HG03064 (cell line): ENCODE measurements around the gene SLC16A14.

Experiments used
- ATAC-seq: cut with Tn5 transposase; IDR thresholded peaks from one replicate; pipeline ENCODE4 v1.9.1; 2021; ENCODE audit warnings: low read depth; ENCODE audit not compliant: unreplicated experiment

SLC16A14 gene

DNA sequence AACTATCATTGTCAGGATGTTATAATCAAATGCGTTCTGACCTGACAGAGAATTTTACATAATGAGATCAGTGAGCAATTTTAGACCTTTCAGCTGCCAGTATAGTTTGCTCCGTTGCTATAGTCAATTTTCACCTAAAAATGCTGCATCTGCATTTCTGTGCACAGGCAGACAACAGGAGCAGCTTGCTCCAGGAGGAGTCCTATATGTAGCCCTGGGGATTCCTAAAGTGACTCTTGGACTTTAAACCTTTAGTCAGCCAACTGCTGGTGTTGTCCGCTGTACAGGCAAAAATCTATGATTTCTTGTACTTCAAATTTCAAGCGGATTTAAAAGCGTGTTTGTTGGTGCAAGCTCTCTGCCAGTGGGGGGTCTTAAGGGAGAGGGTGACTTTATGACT lies 25.7 kb downstream of the SLC16A14 start:
- no peak for ATAC-seq

DNA sequence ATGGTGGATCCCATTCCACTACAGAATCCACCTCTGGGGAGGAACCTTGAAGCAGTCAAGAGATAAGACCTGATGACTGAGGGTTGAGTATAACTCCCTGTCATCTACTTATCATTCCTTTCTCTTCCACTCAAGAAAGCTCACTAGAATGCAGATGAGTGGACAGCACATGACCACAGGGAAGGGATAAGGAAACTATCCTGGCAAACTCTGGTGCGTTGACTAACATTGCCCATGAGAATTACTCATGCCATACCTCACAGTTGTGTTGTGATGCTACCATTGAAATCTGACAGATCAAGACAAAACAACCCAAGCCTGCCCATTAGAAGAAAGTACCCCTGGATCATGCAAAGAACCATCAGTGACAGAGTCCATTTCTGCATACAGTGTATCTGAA lies 26.5 kb downstream of the SLC16A14 start:
- no peak for ATAC-seq

GRCh38 chr2:230023313-230023712 lies 45.4 kb downstream of the SLC16A14 start:
- ATAC-seq, result no peak

DNA sequence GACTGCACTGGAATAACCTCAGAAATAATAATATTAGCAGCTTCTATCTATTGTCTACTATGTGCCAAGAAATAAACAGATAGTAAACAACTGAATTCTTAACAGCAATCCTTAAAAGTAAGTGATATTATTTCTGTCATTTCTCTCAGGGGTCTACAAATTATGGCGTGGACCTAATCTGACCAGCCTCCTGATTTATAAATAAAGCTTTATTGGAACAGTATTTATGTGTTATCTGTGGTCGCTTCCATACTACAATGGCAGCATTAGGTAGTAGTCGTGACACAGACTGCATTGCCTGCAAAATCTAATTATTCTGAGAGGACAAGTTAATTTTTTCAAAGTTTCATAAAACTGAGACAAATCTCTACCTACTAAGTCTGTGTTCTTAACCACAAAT lies 49.0 kb downstream of the SLC16A14 start:
- no peak for ATAC-seq

DNA sequence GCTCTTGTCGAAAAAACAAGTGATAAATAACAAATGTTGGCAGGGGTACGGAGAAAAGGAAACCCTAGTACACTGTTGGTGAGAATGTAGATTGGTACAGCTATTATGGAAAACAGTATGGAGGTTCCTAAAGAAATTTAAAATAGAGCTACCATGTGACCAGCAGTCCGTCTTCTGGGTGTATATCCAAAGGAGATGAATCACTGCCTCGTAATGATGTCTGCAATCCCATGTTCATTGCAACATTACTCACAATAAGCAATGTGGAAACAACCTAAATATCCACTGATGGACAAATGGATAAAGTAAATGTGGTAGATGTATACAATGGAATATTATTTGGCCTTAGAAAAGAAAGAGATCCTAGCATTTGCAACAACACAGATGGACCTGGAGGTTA lies 50.6 kb downstream of the SLC16A14 start:
- no peak for ATAC-seq

GRCh38 chr2:230016844-230017243 lies 51.9 kb downstream of the SLC16A14 start:
- no peak for ATAC-seq

DNA sequence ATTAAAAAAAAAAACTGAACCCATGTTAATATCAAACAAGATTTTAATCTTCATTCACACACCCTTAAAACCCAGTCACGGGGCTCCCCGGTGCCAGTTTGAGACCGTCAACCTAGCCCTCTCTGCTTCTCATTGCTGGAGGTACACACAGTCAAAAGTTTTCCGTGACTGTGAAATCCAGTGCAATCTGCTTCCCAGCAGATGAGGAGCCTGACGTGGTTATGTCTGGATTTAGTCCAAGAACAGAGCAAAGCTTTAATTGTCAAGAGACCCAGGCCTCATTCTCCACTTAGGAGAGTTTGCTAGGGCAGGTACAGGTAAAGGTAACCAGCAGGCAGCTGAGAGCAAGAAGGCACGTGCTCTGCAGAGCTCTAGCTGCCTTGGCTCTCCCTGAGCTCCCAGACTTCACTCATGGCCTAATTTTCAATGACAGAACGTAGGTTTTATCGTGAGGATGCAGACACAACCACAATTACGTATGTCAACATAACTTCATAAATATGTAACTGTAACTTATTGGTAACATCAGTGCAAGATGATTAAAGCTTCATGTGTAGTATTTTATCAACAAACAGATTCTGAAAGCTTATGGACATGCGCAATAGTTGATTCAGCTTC lies 56.3 kb downstream of the SLC16A14 start:
- ATAC-seq, result no peak

DNA sequence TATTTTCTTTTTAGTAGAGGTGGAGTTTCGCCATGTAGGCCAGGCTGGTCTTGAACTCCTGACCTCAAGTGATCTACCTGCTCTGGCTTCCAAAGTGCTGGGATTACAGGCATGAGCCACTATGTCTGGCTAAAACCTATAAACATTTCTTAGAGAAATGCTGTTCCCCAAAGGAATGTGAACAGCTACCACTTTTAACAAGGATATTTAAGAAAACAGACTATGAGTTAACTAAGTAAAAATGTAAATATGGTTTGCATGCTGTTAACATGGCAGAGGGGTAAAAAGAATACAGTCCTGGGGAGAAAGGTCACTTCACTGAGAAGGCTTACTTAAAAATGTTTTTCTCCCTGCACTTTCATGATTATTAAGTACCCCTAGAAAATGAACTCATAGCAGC lies 57.1 kb downstream of the SLC16A14 start:
- ATAC-seq, result no peak

DNA sequence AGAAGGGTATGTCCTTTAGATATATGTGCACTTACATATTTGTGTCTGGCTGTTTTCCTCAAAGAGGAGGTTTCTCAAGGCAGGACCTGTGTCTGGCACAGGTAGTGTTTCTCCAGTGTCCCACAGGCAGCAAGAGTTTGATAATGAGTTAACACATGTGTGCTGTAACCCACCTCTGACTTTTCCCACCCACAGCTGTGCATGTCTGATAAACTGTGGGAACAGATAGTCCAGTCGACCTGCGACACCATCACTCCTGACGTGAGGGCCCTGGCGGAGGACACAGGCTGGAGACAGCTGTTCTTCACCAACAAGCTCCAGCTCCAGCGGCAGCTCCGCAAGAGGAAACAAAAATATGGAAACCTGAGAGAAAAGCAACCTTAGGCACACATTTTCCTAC lies 58.2 kb downstream of the SLC16A14 start:
- no peak for ATAC-seq

DNA sequence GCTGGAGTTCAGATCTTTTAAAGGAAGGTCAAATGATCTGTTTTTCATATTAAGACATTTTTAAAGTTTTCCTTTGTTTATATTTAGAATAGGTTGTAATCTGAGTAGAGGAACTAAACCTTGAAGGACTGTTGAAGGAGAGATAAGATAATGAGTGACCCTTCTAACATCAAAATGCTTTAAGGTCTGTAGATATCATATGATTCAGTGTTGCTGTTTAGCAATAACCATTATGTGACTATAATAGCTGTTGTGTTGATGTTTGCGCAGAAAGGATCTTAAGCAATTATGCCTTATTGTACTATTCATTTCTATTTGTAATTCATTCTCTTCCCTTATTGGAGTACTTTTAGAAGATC lies 60.0 kb downstream of the SLC16A14 start:
- no peak for ATAC-seq

GRCh38 chr2:230007931-230008707 lies 60.6 kb downstream of the SLC16A14 start:
- ATAC-seq, result no peak

DNA sequence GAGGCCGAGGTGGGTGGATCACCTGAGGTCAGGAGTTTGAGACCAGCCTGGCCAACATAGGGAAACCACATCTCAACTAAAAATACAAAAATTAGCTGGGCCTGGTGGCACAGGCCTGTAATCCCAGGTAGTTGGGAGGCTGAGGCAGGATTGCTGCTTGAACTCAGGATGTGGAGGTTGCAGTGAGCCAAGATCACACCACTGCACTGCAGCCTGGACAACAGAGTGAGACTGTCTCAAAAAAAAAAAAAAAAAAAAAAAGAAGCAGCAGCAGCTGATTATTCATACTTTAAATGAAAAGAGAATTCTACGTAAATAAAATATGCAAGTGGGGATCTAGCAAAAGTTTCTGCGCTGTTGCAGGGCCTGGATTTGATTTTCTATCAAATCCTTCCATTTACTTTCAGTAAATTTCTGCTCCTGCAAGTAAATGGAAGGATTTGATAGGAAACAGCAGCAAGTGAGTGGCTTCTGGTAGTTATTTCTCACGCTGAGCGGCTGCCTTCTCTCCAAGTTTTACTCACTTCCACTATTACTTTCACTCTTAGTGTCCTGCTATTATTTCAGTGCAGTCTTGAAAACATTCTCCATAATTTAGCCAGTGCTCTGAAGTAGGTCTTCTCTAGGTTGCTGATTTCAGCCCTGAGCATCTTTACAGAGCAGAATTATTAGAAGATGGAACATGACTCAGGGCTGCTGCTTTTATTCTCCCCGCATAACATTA lies 68.4 kb downstream of the SLC16A14 start:
- ATAC-seq, result peak; percentile 93

GRCh38 chr2:229997565-229997964 lies 71.2 kb downstream of the SLC16A14 start:
- ATAC-seq, result no peak

GRCh38 chr2:229996320-229996719 lies 72.4 kb downstream of the SLC16A14 start:
- ATAC-seq, result no peak

GRCh38 chr2:229993236-229993635 lies 75.5 kb downstream of the SLC16A14 start:
- ATAC-seq, result no peak
